HepG2 (cell line): ENCODE results near the gene LRRC45. TPM values are rescaled to one million over a fixed set of nuclear protein-coding genes. Genes with fewer than 3 reads are reported as not detected.

Experiments
- AGO2 ChIP-seq: fragments of 200-400 bp; formaldehyde crosslinking; optimal IDR thresholded peaks from 2 replicates; pipeline ENCODE3; 2017; ENCODE audit warnings: mild to moderate bottlenecking, low read depth, low read length, moderate library complexity
- CEBPB ChIP-seq: IDR thresholded peaks from 2 replicates; pipeline ENCODE4 v1.6.1; 2011; ENCODE audit warnings: low read depth, low read length, improper control_type of control experiment, borderline replicate concordance
- ESRRA ChIP-seq: sonication (generic); formaldehyde crosslinking; IDR thresholded peaks from 2 replicates; pipeline ENCODE4 v1.5.1; 2020; ENCODE audit warnings: mild to moderate bottlenecking, low read depth, missing genetic modification reagents
- HDAC1 ChIP-seq: sonication (generic); formaldehyde crosslinking; IDR thresholded peaks from 2 replicates; pipeline ENCODE4 v1.5.1; 2020; ENCODE audit warnings: mild to moderate bottlenecking, missing genetic modification reagents
- HMG20B ChIP-seq: conservative IDR thresholded peaks from 2 replicates; pipeline ENCODE4 v1.6.1; 2016; ENCODE audit warnings: missing genetic modification reagents, missing compliant biosample characterization
- TOE1 ChIP-seq: sonication (generic); formaldehyde crosslinking; IDR thresholded peaks from 2 replicates; pipeline ENCODE4 v1.4.0; 2020; ENCODE audit warnings: mild to moderate bottlenecking, missing genetic modification reagents
- TSC22D2 ChIP-seq: sonication (generic); formaldehyde crosslinking; IDR thresholded peaks from 2 replicates; pipeline ENCODE4 v1.5.1; 2020; ENCODE audit warnings: missing genetic modification reagents, mild to moderate bottlenecking, borderline replicate concordance
- ZKSCAN1 ChIP-seq: fragments of 150-350 bp; IDR thresholded peaks from 2 replicates; pipeline ENCODE4 v1.6.1; 2014; ENCODE audit warnings: low read length
- ZNF101 ChIP-seq: sonication (generic); formaldehyde crosslinking; IDR thresholded peaks from 2 replicates; pipeline ENCODE4 v1.4.0; 2020; ENCODE audit warnings: mild to moderate bottlenecking, low read depth, missing genetic modification reagents, borderline replicate concordance
- ZNF230 ChIP-seq: sonication (generic); formaldehyde crosslinking; IDR thresholded peaks from 2 replicates; pipeline ENCODE4 v1.4.0; 2020; ENCODE audit warnings: mild to moderate bottlenecking, missing genetic modification reagents
- ZNF318 ChIP-seq: sonication (generic); formaldehyde crosslinking; IDR thresholded peaks from 2 replicates; pipeline ENCODE4 v1.4.0; 2020; ENCODE audit warnings: mild to moderate bottlenecking, missing genetic modification reagents
- ZNF552 ChIP-seq: sonication (generic); formaldehyde crosslinking; IDR thresholded peaks from 2 replicates; pipeline ENCODE4 v1.9.0; 2022; ENCODE audit warnings: missing genetic modification reagents, mild to moderate bottlenecking, borderline replicate concordance
- polyA plus RNA-seq, 8 experiments: library from polyadenylated mRNA; depleted of rRNA in 3 of 8; stranded (reverse) in 7 of 8; unstranded in 1 of 8; fragments of >200 nt; fragmentation: Illumina TruSeq in 4 of 8; extraction: Trizol in 4 of 8; gene quantifications; 2 replicates each; pipeline versions ENCODE4 v1.2.1 to v1.2.3, GENCODE V29; 2011 to 2016; ENCODE audit warnings: low read depth in 4 of 8, missing spikeins in 1 of 8, mixed read lengths in 1 of 8; ENCODE audit not compliant: insufficient read depth in 1 of 8
- total RNA-seq, 5 experiments: library from RNA; depleted of rRNA; stranded (reverse); fragments of >200 nt; fragmentation: Illumina TruSeq; extraction: Trizol; gene quantifications; 2 replicates each; pipeline ENCODE4 v1.2.3, GENCODE V29; 2016; ENCODE audit warnings: low read depth in 1 of 5
- TF ChIP-seq, protein P1 (sequence below): sonication (generic); formaldehyde crosslinking; IDR thresholded peaks from 2 replicates; pipeline ENCODE4 v1.4.0; 2020; ENCODE audit warnings: missing genetic modification reagents, low read depth, mild to moderate bottlenecking, borderline replicate concordance
- TF ChIP-seq, protein P2 (sequence below): sonication (generic); formaldehyde crosslinking; IDR thresholded peaks from 2 replicates; pipeline ENCODE4 v1.4.0; 2020; ENCODE audit warnings: missing genetic modification reagents, borderline replicate concordance

LRRC45 gene
- total and polyA plus RNA-seq, 2 of the 13 experiments (the other 11 are each of a cell fraction or from before 2014, with no cell fraction given), result 11.6 to 48.1 TPM

DNA sequence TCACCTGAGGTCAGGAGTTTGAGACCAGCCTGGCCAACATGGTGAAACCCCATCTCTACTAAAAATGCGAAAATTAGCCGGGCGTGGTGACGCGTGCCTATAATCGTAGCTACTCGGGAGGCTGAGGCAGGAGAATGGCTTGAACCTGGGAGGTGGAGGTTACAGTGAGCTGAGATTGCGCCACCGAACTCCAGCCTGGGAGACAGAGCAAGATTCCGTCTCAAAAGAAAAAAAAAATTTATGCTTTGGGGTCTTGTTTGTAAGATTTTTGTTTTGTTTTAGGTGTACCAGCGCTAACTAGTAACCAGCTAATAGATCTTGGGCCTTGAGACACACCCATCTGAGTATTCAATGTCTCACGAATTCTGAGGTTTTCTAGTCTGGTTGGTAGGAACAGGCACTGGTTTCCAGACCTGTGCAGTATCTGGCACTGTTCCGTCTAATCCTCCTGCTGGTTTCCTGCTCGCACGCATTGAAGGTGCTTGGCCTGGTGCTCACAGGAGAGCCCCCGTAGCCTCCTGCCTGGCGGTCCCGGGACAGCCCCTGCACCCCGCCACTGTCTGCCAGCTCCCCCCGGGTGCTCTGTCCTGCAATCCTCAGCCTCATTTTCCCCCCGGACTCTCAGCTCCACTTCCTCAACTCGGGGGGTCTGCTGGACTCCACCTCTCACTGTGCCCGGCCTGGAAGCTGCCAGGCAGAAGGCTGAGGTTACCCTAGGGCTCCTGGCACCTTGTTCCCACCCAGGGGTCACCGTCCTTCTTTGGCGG is 53.1 kb downstream of the LRRC45 start (continued):
- TF ChIP-seq ZNF318 (CRISPR knock-in tag) (0 out of 2 replicates have a peak, but pooled peaks have one; percentile 5), ZNF230 (CRISPR knock-in tag) (0 out of 2 replicates have a peak, but pooled peaks have one; percentile 40), TSC22D2 (CRISPR knock-in tag) (no peak), ZNF101 (peak; percentile 77; the same call in 1 of the 2 replicates), HDAC1 (CRISPR knock-in tag) (no peak), ZKSCAN1 (no peak), ESRRA (peak; percentile 39; the same call in 1 of the 2 replicates), HMG20B (CRISPR knock-in tag) (no peak), AGO2 (peak; percentile 87), CEBPB (peak; percentile 25; the same call in 1 of the 2 replicates), ZNF552 (CRISPR knock-in tag) (no peak), TOE1 (CRISPR knock-in tag) (no peak)
- TF ChIP-seq, protein P1, sequence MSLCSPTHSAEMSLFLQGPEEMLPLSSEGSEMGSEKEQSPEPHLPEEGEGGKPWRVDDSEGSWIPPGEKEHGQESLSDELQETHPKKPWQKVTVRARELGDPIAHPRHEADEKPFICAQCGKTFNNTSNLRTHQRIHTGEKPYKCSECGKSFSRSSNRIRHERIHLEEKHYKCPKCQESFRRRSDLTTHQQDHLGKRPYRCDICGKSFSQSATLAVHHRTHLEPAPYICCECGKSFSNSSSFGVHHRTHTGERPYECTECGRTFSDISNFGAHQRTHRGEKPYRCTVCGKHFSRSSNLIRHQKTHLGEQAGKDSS (CRISPR knock-in tag), result no peak
- TF ChIP-seq, protein P2, sequence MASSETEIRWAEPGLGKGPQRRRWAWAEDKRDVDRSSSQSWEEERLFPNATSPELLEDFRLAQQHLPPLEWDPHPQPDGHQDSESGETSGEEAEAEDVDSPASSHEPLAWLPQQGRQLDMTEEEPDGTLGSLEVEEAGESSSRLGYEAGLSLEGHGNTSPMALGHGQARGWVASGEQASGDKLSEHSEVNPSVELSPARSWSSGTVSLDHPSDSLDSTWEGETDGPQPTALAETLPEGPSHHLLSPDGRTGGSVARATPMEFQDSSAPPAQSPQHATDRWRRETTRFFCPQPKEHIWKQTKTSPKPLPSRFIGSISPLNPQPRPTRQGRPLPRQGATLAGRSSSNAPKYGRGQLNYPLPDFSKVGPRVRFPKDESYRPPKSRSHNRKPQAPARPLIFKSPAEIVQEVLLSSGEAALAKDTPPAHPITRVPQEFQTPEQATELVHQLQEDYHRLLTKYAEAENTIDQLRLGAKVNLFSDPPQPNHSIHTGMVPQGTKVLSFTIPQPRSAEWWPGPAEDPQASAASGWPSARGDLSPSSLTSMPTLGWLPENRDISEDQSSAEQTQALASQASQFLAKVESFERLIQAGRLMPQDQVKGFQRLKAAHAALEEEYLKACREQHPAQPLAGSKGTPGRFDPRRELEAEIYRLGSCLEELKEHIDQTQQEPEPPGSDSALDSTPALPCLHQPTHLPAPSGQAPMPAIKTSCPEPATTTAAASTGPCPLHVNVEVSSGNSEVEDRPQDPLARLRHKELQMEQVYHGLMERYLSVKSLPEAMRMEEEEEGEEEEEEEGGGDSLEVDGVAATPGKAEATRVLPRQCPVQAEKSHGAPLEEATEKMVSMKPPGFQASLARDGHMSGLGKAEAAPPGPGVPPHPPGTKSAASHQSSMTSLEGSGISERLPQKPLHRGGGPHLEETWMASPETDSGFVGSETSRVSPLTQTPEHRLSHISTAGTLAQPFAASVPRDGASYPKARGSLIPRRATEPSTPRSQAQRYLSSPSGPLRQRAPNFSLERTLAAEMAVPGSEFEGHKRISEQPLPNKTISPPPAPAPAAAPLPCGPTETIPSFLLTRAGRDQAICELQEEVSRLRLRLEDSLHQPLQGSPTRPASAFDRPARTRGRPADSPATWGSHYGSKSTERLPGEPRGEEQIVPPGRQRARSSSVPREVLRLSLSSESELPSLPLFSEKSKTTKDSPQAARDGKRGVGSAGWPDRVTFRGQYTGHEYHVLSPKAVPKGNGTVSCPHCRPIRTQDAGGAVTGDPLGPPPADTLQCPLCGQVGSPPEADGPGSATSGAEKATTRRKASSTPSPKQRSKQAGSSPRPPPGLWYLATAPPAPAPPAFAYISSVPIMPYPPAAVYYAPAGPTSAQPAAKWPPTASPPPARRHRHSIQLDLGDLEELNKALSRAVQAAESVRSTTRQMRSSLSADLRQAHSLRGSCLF, result no peak
